SIG-M5 (cell line): ENCODE results near the gene PRCC.
"Not testable (repeated sequence)": the region's sequence is repeated elsewhere in the genome, so short reads cannot be mapped to it uniquely, and the experiment has no call there.

Experiments
- DNase-seq: peaks from one replicate; lab custom pipeline; 2025; lab: John Stamatoyannopoulos, UW

The PRCC gene

GRCh38 chr1:156765136-156765535, 2.2 kb upstream of the PRCC start:
- not testable (repeated sequence) for DNase-seq

- peak; percentile 39 for DNase-seq
Observed at GRCh38 chr1:156765666-156766065, 1.7 kb upstream of the PRCC start.

GRCh38 chr1:156766298-156767100, 836 bp upstream of the PRCC start:
- DNase-seq, result no peak

- DNase-seq, result no peak
Observed at GRCh38 chr1:156767879-156768604, 707 bp downstream of the PRCC start.

GRCh38 chr1:156768610-156769295, 1.4 kb downstream of the PRCC start:
- no peak for DNase-seq

GRCh38 chr1:156772222-156772621, 4.9 kb downstream of the PRCC start:
- DNase-seq, result no peak

GRCh38 chr1:156772728-156773497, 5.6 kb downstream of the PRCC start:
- DNase-seq, result no peak

GRCh38 chr1:156773607-156774006, 6.3 kb downstream of the PRCC start:
- DNase-seq, result no peak

GRCh38 chr1:156775799-156776198, 8.5 kb downstream of the PRCC start:
- no peak for DNase-seq

- no peak for DNase-seq
Observed at GRCh38 chr1:156776942-156777341, 9.6 kb downstream of the PRCC start.

GRCh38 chr1:156777573-156777972, 10.2 kb downstream of the PRCC start:
- no peak for DNase-seq

- no peak for DNase-seq
Observed at GRCh38 chr1:156781585-156782186, 14.4 kb downstream of the PRCC start.

GRCh38 chr1:156785458-156785857, 18.1 kb downstream of the PRCC start:
- no peak for DNase-seq

- DNase-seq, result no peak
Observed at GRCh38 chr1:156786640-156787039, 19.3 kb downstream of the PRCC start.

GRCh38 chr1:156788136-156788535, 20.8 kb downstream of the PRCC start:
- DNase-seq, result no peak

GRCh38 chr1:156789621-156790318, 22.4 kb downstream of the PRCC start:
- no peak for DNase-seq

- DNase-seq, result no peak
Observed at GRCh38 chr1:156794506-156795373, 27.4 kb downstream of the PRCC start.

GRCh38 chr1:156795374-156795733, 28.0 kb downstream of the PRCC start:
- no peak for DNase-seq

- DNase-seq, result no peak
Observed at GRCh38 chr1:156795787-156796186, 28.5 kb downstream of the PRCC start.
